Measurements from ENCODE around the gene KRT37.

The KRT37 gene

GRCh38 chr17:41424111-41424635 is at the start of gene KRT37:
Gene KRT37, minus strand, starts transcription at chr17:41424585. Its CDS starts 62 bp downstream, at chr17:41424523.
- no peak for DNase-seq

- no peak for DNase-seq
Observed at GRCh38 chr17:41468346-41468745, 44.0 kb upstream of the KRT37 start.

- no peak for DNase-seq
Observed at GRCh38 chr17:41467561-41467960, 43.2 kb upstream of the KRT37 start.

- DNase-seq, result no peak
Observed at GRCh38 chr17:41466988-41467387, 42.6 kb upstream of the KRT37 start, which contains the start of gene KRT32. Gene KRT32, minus strand, starts transcription at chr17:41467386. Its CDS starts 61 bp downstream, at chr17:41467325.

GRCh38 chr17:41464682-41465081 is 40.3 kb upstream of the KRT37 start:
- DNase-seq, result no peak

GRCh38 chr17:41464173-41464572 is 39.8 kb upstream of the KRT37 start:
- no peak for DNase-seq

- no peak for DNase-seq
Observed at GRCh38 chr17:41463746-41464145, 39.4 kb upstream of the KRT37 start.

- DNase-seq, result no peak
Observed at GRCh38 chr17:41462705-41463104, 38.3 kb upstream of the KRT37 start.

- DNase-seq, result no peak
Observed at GRCh38 chr17:41457676-41458075, 33.3 kb upstream of the KRT37 start.

GRCh38 chr17:41456204-41456603 is 31.8 kb upstream of the KRT37 start:
- DNase-seq, result no peak

- no peak for DNase-seq
Observed at GRCh38 chr17:41455236-41455635, 30.9 kb upstream of the KRT37 start.

- DNase-seq, result no peak
Observed at GRCh38 chr17:41453066-41453465, 28.7 kb upstream of the KRT37 start.

GRCh38 chr17:41452281-41452680 is 27.9 kb upstream of the KRT37 start:
- DNase-seq, result no peak

GRCh38 chr17:41451154-41451728 is 26.9 kb upstream of the KRT37 start:
- DNase-seq, result no peak

GRCh38 chr17:41449008-41449407 is 24.6 kb upstream of the KRT37 start:
- no peak for DNase-seq

GRCh38 chr17:41448506-41448905 is 24.1 kb upstream of the KRT37 start:
- DNase-seq, result no peak

- DNase-seq, result no peak
Observed at GRCh38 chr17:41446806-41447205, 22.4 kb upstream of the KRT37 start.

- no peak for DNase-seq
Observed at GRCh38 chr17:41444640-41445039, 20.3 kb upstream of the KRT37 start.

- no peak for DNase-seq
Observed at GRCh38 chr17:41444186-41444585, 19.8 kb upstream of the KRT37 start.

GRCh38 chr17:41442739-41443138 is 18.4 kb upstream of the KRT37 start:
- DNase-seq, result no peak

- DNase-seq, result no peak
Observed at GRCh38 chr17:41440531-41441033, 16.2 kb upstream of the KRT37 start, which contains the start of gene KRT38. Gene KRT38, minus strand, starts transcription at chr17:41440983. Its CDS starts 62 bp downstream, at chr17:41440921.

- DNase-seq, result no peak
Observed at GRCh38 chr17:41439375-41439774, 15.0 kb upstream of the KRT37 start.

GRCh38 chr17:41437769-41438168 is 13.4 kb upstream of the KRT37 start:
- no peak for DNase-seq

- no peak for DNase-seq
Observed at GRCh38 chr17:41437254-41437653, 12.9 kb upstream of the KRT37 start.

- DNase-seq, result no peak
Observed at GRCh38 chr17:41434415-41434814, 10.0 kb upstream of the KRT37 start.
